ENCODE data around the gene ZNF407.

- no peak for TF ChIP-seq FOXK2 (IDR thresholded peaks at IDR 0.05)
- no peak for TF ChIP-seq L3MBTL2 (conservative IDR thresholded peaks at IDR 0.05)
- no peak for TF ChIP-seq SP1 (IDR thresholded peaks at IDR 0.05)
- TF ChIP-seq HDGF (IDR thresholded peaks at IDR 0.05; ENCODE audit: borderline replicate concordance): no peak
- no peak for TF ChIP-seq FOXM1 (IDR thresholded peaks at IDR 0.05; ENCODE audit: borderline replicate concordance)
- TF ChIP-seq SUZ12 (IDR thresholded peaks at IDR 0.05): no peak
- no peak for TF ChIP-seq NFRKB (IDR thresholded peaks at IDR 0.05)
- TF ChIP-seq FOXA1 (IDR thresholded peaks at IDR 0.05): no peak
Measured at GRCh38 chr18:74806073-74806472, 208.4 kb downstream of the ZNF407 start.
